ENCODE measurements around the gene PHF21A. TPM values are rescaled to one million over a fixed set of nuclear protein-coding genes. Genes with fewer than 3 reads are reported as not detected.

The PHF21A gene
- total and polyA plus RNA-seq, 7 donors, result 4.1 to 21.3 (median 17.2) TPM

DNA sequence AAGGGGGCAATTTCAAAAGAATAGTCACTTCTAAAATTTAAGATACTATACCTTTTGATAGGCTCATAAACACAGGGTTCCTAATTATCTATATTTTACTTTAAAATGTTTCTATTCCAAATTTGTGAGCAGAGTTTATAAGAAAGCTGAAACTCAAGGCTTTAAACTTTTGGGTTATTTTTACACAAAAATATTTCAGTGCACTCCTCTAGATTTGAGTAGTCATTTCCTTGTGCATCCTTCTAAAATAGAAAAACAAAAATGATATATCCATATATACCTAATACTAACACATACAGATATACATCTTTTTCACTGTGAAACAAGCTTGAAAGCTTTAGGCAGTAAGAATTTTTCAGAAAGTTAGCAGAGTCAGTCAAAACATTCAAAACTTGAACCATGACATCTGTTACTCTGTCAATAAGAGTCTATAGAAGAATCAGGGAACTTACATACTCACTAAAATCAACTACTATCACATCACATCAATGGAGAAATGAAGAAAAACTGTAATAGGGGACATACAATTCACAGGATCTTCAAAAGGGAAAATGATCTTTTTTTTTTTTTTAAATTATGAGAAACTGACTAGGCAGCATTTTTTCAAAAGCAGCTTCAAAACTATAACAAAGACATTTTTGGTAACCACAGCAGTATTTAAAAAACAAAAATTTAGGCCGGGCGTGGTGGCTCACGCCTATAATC lies 5.1 kb downstream of the PHF21A start:
- 71 to 75% (median 71%) methylated on average over 3 of the region's 3 CpGs for WGBS, 3 donors
- no peak for ATAC-seq

DNA sequence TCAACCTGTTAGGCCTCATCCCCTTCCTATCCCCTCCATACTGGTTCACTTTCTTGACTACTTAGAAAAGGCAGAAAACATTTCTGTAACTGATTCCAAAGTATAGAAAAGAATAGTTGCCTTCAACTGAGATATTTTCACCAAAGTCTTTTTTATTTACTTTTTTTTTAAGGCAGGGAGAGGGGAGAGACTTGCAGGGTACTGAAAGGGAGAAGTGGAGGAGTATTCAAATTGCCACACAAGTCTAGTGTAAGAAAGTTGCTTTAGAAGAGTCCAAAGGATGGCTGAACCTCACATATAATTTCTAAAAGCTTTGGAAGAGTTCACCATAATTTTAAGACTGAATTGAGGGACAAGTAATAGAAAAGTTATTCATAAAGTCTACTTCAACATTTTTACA lies 6.3 kb downstream of the PHF21A start:
- intact Hi-C loops (cut with DNase I), result loop anchor here in 1 of 2 donors (5.0 kb wide), 1 partner anchor 43 kb away; no protein-coding TSS in a partner anchor

More for the DNA sequence above, 5.1 kb downstream of the PHF21A start:
- no peaks in the 10 kb centered on the region for H3K27me3 ChIP-seq (ENCODE audit: insufficient read depth in 3 of 3, low read length in 2 of 3)
- intact Hi-C loops (cut with DNase I), result loop anchor here in 1 of 2 donors (5.0 kb wide), 1 partner anchor 44 kb away; no protein-coding TSS in a partner anchor
- no peaks in the 10 kb centered on the region for H3K36me3 ChIP-seq (ENCODE audit: insufficient read depth in 1 of 2, low read depth in 1 of 2)
- no peak for DNase-seq
- TF ChIP-seq, protein P1, sequence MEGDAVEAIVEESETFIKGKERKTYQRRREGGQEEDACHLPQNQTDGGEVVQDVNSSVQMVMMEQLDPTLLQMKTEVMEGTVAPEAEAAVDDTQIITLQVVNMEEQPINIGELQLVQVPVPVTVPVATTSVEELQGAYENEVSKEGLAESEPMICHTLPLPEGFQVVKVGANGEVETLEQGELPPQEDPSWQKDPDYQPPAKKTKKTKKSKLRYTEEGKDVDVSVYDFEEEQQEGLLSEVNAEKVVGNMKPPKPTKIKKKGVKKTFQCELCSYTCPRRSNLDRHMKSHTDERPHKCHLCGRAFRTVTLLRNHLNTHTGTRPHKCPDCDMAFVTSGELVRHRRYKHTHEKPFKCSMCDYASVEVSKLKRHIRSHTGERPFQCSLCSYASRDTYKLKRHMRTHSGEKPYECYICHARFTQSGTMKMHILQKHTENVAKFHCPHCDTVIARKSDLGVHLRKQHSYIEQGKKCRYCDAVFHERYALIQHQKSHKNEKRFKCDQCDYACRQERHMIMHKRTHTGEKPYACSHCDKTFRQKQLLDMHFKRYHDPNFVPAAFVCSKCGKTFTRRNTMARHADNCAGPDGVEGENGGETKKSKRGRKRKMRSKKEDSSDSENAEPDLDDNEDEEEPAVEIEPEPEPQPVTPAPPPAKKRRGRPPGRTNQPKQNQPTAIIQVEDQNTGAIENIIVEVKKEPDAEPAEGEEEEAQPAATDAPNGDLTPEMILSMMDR (IDR thresholded peaks at IDR 0.05), result no peak
- H3K27ac ChIP-seq, result no peak overlapping the region
- H3K4me3 ChIP-seq, result no peak overlapping the region
- no peaks in the 10 kb centered on the region for H3K9me3 ChIP-seq
- peaks cover 59% of the 10 kb centered on the region for H3K4me1 ChIP-seq

DNA sequence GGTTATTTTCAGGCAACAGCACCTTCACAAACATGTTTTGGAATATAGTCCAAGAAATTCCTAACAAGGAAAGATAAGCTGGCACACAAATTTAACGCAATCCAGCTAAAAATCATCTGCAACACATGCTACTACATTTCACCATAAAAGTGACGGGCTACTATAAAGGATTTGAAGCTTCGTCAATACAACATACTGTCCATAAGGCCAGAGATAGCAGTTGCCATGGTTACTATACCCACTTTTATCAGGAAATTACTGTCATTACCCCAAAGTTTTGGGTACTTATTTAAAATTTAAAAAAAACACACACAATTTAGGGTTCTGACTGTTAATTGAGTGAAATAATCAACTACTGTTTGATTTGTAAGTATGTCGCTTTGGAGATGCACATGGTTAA lies 6.9 kb downstream of the PHF21A start:
- ATAC-seq (no peak), DNase-seq (no peak)
- H3K4me3 ChIP-seq, result no peak overlapping the region
- H3K27ac ChIP-seq, result no peak overlapping the region
- 81 to 95% (median 88%) methylated on average over 4 of the region's 4 CpGs for WGBS, 3 donors
- TF ChIP-seq, protein P1 (IDR thresholded peaks at IDR 0.05), result no peak
- no peaks in the 10 kb centered on the region for H3K9me3 ChIP-seq
- intact Hi-C loops (cut with DNase I), result no loop called here
- no peaks in the 10 kb centered on the region for H3K36me3 ChIP-seq (ENCODE audit: insufficient read depth in 1 of 2, low read depth in 1 of 2)
- H3K4me1 ChIP-seq, result peaks cover 61% of the 10 kb centered on the region
- no peaks in the 10 kb centered on the region for H3K27me3 ChIP-seq (ENCODE audit: insufficient read depth in 3 of 3, low read length in 2 of 3)

More for the DNA sequence above, 6.3 kb downstream of the PHF21A start:
- ATAC-seq (no peak), DNase-seq (no peak)
- Histone ChIP-seq H3K9me3 (no peaks in the 10 kb centered on the region), H3K4me1 (peaks cover 59% of the 10 kb centered on the region), H3K27me3 (ENCODE audit: insufficient read depth in 3 of 3, low read length in 2 of 3) (no peaks in the 10 kb centered on the region), H3K27ac (peak overlapping the region; percentile 37), H3K36me3 (ENCODE audit: insufficient read depth in 1 of 2, low read depth in 1 of 2) (no peaks in the 10 kb centered on the region), H3K4me3 (no peak overlapping the region)
- TF ChIP-seq, protein P1 (IDR thresholded peaks at IDR 0.05), result no peak

DNA sequence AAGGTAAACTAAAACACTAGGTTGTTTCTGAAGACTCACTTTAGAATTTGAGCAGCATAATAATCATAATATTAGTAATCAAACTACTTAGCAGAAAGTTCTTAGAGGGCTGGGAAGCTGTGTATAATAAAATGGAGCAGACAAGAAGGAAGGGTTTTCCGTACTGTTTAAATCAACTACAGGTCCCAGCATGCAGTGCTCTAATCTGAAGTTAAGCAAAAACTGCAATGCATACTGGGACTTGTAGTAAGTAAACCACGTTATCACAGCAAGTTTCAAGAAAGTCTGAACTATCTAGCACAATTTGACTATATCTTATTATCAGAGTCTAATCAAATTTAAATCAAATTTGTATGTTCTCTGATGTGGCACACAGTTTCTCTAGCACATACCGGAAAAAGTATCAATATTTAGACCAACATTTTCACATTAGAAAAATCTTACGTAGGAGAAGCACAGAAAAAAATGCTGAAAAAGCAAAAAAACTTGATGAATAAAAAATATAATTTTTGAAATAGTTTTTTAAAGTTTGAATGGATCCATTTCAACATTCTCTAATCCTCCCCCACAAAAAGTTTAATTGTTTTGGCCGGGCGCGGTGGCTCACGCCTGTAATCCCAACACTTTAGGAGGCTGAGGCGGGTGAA lies 8.2 kb downstream of the PHF21A start:
- Histone ChIP-seq H3K27me3 (ENCODE audit: insufficient read depth in 3 of 3, low read length in 2 of 3) (no peaks in the 10 kb centered on the region), H3K4me1 (peaks cover 56% of the 10 kb centered on the region), H3K9me3 (no peaks in the 10 kb centered on the region), H3K4me3 (peak overlapping the region; percentile 35), H3K27ac (no peak overlapping the region), H3K36me3 (ENCODE audit: insufficient read depth in 1 of 2, low read depth in 1 of 2) (no peaks in the 10 kb centered on the region)
- TF ChIP-seq, protein P1 (IDR thresholded peaks at IDR 0.05), result no peak
- ATAC-seq (peak; percentile 74 to 97 (median 94)), DNase-seq (no peak)
- intact Hi-C loops (cut with DNase I), result no loop called here
- whole genome bisulfite sequencing, 3 donors, result 74 to 75% (median 74%) methylated on average over 9 of the region's 9 CpGs

Measured in psoas muscle (tissue), 8 donors.